GM23248 (cell line): ENCODE data around the gene KCNJ1.

Source experiments
- EZH2 ChIP-seq: fragments of 200-600 bp; sonication (generic); IDR thresholded peaks from 2 replicates; pipeline ENCODE4 v1.6.1; 2018; ENCODE audit warnings: antibody characterized with exemption, mild to moderate bottlenecking; ENCODE audit not compliant: insufficient read depth, poor library complexity, severe bottlenecking
- EZH2phosphoT487 ChIP-seq: fragments of 200-600 bp; sonication (generic); IDR thresholded peaks from 2 replicates; pipeline ENCODE4 v1.6.1; 2018; ENCODE audit warnings: antibody characterized with exemption, moderate library complexity, mild to moderate bottlenecking, low read depth; ENCODE audit not compliant: insufficient read depth

- no peak for TF ChIP-seq EZH2
- TF ChIP-seq EZH2phosphoT487, result no peak
Measured at GRCh38 chr11:128894286-128894681, 27.2 kb upstream of the KCNJ1 start.
